Calu3 (cell line): ENCODE results near the gene TSNAXIP1. TPM values are rescaled to one million over a fixed set of nuclear protein-coding genes. Genes with fewer than 3 reads are reported as not detected.

Source experiments
- BruUV-seq: library from RNA; stranded (reverse); fragments of 400-500 nt; replicated peaks from 2 replicates; lab custom pipeline; 2021; lab: Mats Ljungman, UMichigan
- CTCF ChIA-PET: fragments of 300-600 bp; sonication (Branson Sonifier 250); formaldehyde crosslinking; loops from one replicate; lab custom pipeline; 2022; ENCODE audit warnings: antibody characterized with exemption; lab: Charles Lee
- DNase-seq: peaks from one replicate; pipeline ENCODE4 v3.0.0; 2022
- H3K27ac Mint-ChIP-seq: one replicate; pipeline ENCODE4 v1.8.0; 2022; ENCODE audit warnings: mixed read lengths; ENCODE audit not compliant: unreplicated experiment
- H3K27me3 Mint-ChIP-seq: one replicate; pipeline ENCODE4 v1.8.0; 2022; ENCODE audit warnings: mixed read lengths; ENCODE audit not compliant: unreplicated experiment
- H3K36me3 Mint-ChIP-seq: one replicate; pipeline ENCODE4 v1.8.0; 2022; ENCODE audit warnings: mild to moderate bottlenecking, moderate library complexity, mixed read lengths; ENCODE audit not compliant: insufficient read depth, unreplicated experiment
- H3K4me1 Mint-ChIP-seq: one replicate; pipeline ENCODE4 v1.8.0; 2022; ENCODE audit warnings: mild to moderate bottlenecking, low read depth, mixed read lengths; ENCODE audit not compliant: unreplicated experiment
- H3K4me3 Mint-ChIP-seq: one replicate; pipeline ENCODE4 v1.8.0; 2022; ENCODE audit warnings: mild to moderate bottlenecking, low read depth, moderate library complexity, mixed read lengths; ENCODE audit not compliant: unreplicated experiment
- H3K9me3 Mint-ChIP-seq: one replicate; pipeline ENCODE4 v1.8.0; 2022; ENCODE audit warnings: low read depth, mixed read lengths; ENCODE audit not compliant: unreplicated experiment
- intact Hi-C: fragments of 100-400 bp; cut with micrococcal nuclease; formaldehyde crosslinking; loops from one replicate; pipeline ENCODE4 v1.10.0; 2022; ENCODE audit not compliant: unreplicated experiment
- total RNA-seq: library from RNA; stranded (reverse); gene quantifications from 2 replicates; pipeline ENCODE4 v1.2.3, GENCODE V29; 2022
- TF ChIP-seq, protein P1 (sequence below): fragments of 200-600 bp; IDR thresholded peaks from one replicate; pipeline ENCODE4 v1.8.0; 2022; ENCODE audit warnings: antibody characterized with exemption; ENCODE audit not compliant: unreplicated experiment

TSNAXIP1 gene
- total RNA-seq, 1 experiment from 2014 or later, result 1.0 TPM

DNA sequence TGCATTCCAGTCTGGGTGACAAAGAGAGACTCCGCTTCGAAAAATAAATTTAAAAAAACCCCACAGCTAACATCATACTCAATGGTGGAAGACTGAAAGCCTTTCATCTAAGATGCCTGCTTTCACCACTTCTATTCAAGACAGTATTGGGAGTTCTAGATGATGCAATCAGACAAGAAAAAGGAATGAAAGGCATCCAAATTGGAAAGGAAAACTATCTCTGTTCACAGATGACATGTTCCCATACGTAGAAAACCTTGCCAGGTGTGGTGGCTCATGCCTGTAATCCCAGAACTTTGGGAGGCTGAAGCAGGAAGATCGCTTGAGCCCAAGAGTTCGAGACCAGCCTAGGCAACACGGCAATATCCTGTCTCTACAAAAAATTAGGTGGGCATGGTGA, 31.4 kb upstream of the TSNAXIP1 start:
- TF ChIP-seq, protein P1, sequence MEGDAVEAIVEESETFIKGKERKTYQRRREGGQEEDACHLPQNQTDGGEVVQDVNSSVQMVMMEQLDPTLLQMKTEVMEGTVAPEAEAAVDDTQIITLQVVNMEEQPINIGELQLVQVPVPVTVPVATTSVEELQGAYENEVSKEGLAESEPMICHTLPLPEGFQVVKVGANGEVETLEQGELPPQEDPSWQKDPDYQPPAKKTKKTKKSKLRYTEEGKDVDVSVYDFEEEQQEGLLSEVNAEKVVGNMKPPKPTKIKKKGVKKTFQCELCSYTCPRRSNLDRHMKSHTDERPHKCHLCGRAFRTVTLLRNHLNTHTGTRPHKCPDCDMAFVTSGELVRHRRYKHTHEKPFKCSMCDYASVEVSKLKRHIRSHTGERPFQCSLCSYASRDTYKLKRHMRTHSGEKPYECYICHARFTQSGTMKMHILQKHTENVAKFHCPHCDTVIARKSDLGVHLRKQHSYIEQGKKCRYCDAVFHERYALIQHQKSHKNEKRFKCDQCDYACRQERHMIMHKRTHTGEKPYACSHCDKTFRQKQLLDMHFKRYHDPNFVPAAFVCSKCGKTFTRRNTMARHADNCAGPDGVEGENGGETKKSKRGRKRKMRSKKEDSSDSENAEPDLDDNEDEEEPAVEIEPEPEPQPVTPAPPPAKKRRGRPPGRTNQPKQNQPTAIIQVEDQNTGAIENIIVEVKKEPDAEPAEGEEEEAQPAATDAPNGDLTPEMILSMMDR, result no peak
- Mint-ChIP-seq H3K36me3 (peaks cover 14% of the 10 kb centered on the region), H3K4me3 (no peak overlapping the region), H3K27ac (no peak overlapping the region), H3K4me1 (peaks cover 11% of the 10 kb centered on the region), H3K27me3 (no peaks in the 10 kb centered on the region), H3K9me3 (no peaks in the 10 kb centered on the region)
- CTCF ChIA-PET, result no interaction called here
- no peak for DNase-seq
- intact Hi-C loops, result no loop called here
- BruUV-seq, result no TSS peak

GRCh38 chr16:67779256-67780014, 27.3 kb upstream of the TSNAXIP1 start:
- intact Hi-C loops, result no loop called here
- CTCF ChIA-PET, result interaction anchor here (0.5 kb wide), 1 partner anchor 462 kb away, joined by 3 read pairs; no protein-coding TSS in a partner anchor
- BruUV-seq, result no TSS peak
- Mint-ChIP-seq H3K36me3 (peaks cover 10% of the 10 kb centered on the region), H3K27me3 (no peaks in the 10 kb centered on the region), H3K27ac (no peak overlapping the region), H3K4me3 (no peak overlapping the region), H3K9me3 (no peaks in the 10 kb centered on the region), H3K4me1 (peaks cover 26% of the 10 kb centered on the region)
- DNase-seq, result peak; percentile 7
- TF ChIP-seq, protein P1, result no peak

DNA sequence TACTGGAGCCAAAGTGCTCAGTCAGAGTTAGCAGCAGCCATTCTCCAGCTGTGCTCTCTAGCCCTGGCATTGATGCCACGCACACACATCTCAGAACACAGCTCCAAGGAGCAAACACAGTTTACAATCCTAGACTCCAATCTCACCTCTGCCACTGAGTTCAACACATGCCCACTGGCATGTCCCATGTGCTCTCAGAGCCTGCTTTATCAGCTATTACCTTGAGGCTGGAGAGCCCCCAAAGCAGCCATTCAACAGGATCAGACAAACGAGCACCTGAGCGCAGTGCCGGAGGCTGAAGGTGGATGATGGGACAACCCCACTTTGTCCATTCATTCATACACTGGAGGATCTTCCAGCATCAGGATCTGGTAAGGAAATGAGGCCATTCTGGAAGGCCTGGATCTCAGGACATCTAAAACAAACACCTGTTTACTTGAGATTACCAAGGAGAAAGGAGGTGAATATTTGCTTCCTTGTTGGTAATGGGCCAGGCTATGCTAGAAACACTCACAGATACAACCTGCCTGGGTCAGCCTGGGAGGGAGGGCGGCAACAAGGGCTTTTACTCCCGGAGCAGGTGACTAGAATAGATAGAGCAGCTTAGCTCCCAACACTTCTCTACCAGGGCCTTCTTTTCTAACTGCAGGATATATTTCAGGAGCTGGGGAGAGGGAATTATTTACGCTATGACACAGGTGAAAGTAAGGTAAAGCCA, 25.7 kb upstream of the TSNAXIP1 start:
- intact Hi-C loops, result no loop called here

DNA sequence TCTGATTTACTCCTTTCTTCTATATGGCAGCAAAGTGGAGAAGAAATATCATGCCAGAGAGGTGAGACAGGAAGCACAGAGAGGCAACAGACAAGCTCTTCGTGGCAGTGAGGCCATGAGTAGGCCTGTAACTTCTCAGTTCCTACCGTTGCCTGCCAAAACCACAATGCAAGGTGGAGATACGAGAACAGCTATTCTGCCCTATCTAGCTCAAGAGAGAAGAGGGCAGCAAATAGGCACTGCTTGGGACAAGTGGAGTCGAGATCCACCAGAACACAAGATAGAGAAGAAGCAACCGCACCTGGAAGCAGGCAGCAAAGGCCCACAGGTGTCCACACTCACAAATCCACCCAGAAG, 25.1 kb upstream of the TSNAXIP1 start:
- H3K4me3 Mint-ChIP-seq, result no peak overlapping the region
- CTCF ChIA-PET, result interaction anchor here (3.1 kb wide), 1 partner anchor 25 kb away, joined by 8 read pairs; the partner anchor contains the start of genes RANBP10 and TSNAXIP1
- no peaks in the 10 kb centered on the region for H3K27me3 Mint-ChIP-seq
- TF ChIP-seq, protein P1, result no peak
- intact Hi-C loops, result no loop called here
- peaks cover 26% of the 10 kb centered on the region for H3K4me1 Mint-ChIP-seq
- no peak for DNase-seq
- peaks cover 10% of the 10 kb centered on the region for H3K36me3 Mint-ChIP-seq
- no peak overlapping the region for H3K27ac Mint-ChIP-seq
- H3K9me3 Mint-ChIP-seq, result no peaks in the 10 kb centered on the region
- no TSS peak for BruUV-seq

More for the DNA sequence above, 25.7 kb upstream of the TSNAXIP1 start:
- H3K4me3 Mint-ChIP-seq, result no peak overlapping the region
- H3K27ac Mint-ChIP-seq, result no peak overlapping the region
- H3K9me3 Mint-ChIP-seq, result no peaks in the 10 kb centered on the region
- peaks cover 10% of the 10 kb centered on the region for H3K36me3 Mint-ChIP-seq
- CTCF ChIA-PET, result interaction anchor here (3.1 kb wide), 1 partner anchor 26 kb away, joined by 8 read pairs; the partner anchor contains the start of genes RANBP10 and TSNAXIP1
- no peaks in the 10 kb centered on the region for H3K27me3 Mint-ChIP-seq
- DNase-seq, result no peak
- TF ChIP-seq, protein P1, result no peak
- no TSS peak for BruUV-seq
- peaks cover 26% of the 10 kb centered on the region for H3K4me1 Mint-ChIP-seq
